Measurements from ENCODE around the gene PDE7B.

The PDE7B gene

DNA sequence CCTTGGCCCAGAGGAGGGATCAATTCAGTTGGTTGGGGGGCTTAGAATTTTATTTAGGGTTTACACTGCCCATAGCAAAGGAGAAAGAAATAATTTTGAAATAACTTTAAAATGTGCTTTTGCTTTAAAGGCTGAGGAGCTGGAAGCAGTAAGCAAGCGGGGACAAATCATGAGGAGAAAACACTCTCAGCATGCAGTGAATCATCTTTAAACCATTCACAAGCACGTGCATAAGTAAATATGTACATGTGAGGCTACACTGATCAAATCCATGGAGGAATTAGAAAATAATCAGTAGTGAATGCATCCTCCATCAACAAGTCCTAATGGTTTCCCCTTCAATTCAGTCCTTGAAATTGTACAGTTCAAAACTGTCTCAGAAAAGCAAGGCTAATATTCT lies 217.6 kb downstream of the PDE7B start:
- DNase-seq (ENCODE audit: low spot score) = no peak

DNA sequence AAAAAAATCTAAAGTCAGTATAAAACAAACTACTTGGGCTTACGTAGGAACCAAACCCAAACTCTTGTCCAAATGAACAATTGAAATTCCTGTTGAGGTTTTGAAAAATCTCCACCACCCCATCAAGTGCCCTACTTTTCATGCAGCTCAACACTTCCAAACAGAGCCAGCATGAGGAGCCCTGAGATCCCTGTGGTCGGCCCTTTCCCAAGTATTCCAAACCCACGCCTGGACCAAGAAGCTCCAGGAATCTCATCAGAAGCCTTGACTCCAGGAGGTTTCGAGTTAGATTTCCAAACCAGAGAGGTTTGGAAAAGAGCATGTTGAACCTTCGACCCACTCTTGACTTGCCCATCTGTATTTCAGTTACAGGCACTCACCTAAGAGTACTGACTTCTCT lies 219.3 kb downstream of the PDE7B start:
- DNase-seq (ENCODE audit: low spot score) = no peak

DNA sequence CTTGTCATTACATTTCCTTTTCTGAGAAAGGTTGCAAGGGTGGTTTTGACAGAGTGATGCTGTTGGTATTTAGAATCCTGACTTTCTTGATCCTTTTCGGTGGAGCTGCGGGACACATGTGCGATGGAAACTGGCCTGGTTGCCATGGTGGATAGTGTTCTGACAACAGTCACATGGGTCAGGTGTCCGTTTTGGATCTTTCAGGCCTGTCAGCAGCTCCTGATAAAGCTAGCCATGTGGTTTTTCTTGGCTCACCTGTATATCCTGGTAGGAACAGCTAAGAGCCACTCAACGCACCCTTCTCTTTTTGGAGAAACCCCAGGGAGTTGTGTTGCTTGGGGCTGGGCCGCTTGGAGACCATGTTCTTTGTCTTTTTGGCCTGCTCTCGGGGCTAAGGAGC lies 221.2 kb downstream of the PDE7B start:
- DNase-seq (ENCODE audit: low spot score) = no peak

DNA sequence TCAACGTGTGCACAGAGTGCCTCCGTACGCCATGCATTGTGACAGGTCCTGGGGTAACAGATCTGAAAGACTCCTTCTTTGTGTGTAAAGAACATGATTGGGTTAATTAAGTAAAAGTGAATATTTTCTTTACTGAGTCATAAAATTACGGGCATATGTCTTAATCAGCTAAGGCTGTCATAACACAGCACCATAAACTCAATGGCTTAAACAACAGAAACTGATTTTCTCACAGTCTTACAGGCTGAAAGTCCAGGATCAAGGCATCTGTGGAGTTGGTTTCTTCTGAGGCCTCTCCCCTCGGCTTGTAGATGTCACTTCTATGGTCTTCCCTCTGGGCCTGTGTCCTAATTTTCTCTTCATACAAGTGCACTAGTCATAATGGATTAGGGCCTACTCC lies 221.7 kb downstream of the PDE7B start:
- no peak for DNase-seq (ENCODE audit: low spot score)

DNA sequence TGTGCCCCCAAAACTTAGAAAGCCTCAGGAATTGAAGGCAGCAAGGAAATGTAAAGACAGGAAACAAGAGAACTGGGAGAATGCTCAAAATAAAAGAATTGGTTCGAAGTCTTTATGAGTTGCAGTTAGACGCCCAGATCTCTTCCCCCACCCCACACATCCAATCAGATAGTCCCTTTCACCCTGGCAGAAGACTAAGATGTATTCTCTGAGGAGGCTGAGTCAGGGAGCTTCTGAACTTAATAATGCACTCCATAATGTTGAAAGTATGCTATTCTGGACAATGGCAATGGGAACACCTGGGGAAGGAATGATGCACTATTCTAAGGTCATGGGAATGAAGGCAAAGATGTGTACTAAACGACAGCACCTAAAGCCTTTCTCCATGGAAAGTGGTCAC lies 225.0 kb downstream of the PDE7B start:
- DNase-seq (ENCODE audit: low spot score) = no peak

DNA sequence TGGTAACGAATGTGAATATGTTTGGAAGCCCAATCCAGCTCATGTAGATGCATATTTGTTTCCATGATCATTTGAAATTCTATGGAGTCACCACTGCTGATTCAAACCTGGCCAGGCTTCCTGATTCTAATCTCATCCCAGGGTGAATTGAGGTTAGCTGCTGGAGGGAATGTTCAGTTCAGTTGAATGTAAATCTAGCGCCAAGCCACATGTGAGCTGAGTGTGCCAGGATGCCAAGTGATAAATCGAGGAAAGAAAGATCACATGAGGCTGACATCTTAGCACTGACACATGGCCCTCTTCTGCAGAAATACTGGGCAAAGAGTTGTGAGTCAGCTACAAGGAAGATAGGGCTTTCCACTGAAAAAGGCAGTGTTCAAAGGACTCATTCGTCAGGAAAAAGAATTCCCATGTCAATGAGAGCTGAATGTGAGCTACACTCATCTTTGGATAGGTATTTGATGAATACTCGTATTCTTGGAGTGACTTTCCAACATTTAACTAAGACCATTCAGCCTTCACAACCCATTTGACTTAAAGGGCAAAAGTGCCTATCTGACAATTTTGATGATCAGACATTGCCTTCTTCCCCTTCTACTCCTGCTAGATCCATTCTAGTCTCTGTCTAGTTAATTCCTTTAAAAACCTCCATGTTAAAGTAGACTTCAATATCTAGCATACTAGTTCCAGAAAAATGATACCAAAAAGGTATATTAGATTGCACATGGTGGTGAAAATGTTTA lies 226.5 kb downstream of the PDE7B start:
- DNase-seq (ENCODE audit: low spot score) = no peak

DNA sequence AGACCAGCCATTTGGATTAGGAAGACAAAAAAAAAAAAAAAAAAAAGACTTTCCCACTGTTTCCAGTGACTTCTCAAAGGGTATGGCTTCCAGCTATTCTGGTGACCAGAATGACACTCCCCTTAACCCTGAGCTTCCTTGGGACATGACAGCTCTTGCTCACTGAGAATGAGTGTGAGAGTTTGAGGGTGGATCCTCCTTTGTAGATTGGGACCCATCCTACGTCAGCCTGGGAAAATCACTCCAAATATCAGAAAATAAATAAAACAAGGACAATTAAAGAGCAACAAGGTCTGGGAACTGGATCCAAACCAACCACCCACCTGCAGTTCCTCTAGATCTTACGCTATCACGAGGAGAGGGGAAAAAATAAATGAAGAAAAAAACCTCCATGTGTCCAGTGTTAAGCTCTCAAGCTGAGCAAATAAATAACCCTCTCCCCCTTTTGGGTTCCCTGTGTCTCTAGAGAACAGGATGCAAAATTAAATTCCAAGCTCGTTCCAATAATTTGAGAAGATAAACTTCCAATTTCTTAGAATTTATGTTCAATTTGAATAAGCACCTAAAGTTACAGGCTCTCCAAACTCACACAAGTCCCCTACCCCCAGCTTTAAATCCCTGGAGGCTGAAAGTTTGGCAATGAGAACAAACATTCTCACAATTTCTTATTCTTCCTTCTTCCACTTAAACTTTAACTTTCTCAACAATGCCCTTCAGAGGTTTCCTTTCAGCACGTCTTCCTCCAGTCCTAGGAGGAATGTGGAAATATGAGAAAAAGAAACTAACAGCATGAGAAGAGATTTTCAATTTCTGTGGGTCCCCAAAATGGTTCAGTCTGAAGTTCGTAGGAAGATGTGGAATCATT lies 228.4 kb downstream of the PDE7B start:
- peak; percentile 14 for DNase-seq (ENCODE audit: low spot score)

DNA sequence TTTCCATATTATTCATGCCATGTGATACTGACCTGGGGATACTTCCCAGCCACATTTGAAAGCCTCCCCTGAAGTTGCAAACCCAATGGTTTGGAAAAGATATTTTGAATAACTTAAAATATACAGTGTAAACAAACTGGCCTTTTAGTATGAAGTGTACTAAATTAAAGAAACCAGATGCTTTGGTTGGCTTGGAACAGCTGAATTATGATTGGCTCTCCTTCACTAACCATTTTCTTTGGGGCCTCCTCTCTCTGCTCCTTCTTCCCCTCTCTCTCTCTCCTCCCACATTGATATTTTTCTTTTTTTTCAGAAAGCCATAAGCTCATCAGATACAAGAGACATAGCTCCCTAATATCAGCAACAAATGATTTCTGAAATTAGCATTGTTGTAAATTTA lies 232.0 kb downstream of the PDE7B start:
- DNase-seq (ENCODE audit: low spot score) = no peak

DNA sequence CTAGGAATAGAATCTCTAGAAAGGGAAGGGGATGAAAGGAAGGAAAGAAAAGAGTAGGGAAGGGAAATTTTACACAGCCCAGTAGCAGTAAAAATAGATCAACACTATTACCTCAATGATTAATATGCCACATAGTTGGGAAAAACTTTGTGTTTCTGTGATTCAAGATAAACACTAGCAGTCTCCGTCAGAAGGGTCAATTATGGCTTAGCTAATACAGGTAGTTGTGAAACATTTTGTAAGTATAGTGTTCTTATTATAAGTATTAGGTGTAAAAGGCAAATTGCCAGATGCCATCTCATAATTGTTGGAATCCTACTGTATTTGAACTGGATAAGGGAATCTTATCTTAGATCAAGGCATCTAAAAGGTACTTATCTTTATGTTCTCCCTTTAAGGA lies 232.9 kb downstream of the PDE7B start:
- DNase-seq (ENCODE audit: low spot score) = no peak

DNA sequence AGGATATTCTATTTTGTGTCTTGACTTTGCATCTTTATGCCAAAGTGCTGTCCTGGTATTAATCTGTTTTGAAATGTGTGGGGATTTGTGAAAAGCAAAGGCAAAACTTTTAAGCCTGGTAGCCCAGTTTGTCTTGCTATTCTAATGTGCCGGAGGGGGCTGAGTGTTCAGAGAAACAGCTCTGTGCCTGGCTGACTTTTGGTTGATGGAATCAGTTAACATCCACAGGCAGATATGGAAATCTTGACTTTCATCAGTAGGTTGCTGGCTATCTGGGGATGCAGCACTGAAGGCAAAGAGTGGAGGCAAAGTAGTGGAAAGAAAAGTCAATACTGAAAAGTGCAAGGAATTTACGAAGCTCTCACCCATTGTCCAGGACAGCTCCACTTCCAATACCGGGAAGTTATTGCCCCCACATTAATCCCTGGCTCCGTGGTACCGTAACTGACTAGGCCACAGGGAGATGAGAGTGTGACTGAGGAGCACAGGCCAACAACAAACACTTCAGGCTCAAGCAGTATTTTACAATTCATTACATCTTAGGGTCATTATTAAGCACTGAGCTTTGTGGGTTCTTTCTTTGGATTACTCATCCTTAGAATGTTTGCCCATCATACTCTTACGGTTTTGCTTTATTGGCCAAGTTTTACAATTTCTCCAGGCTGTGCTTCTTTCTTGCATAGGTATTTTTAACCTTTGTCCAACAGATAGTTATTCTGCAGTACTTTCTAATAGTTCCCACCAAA lies 234.0 kb downstream of the PDE7B start:
- no peak for DNase-seq (ENCODE audit: low spot score)

DNA sequence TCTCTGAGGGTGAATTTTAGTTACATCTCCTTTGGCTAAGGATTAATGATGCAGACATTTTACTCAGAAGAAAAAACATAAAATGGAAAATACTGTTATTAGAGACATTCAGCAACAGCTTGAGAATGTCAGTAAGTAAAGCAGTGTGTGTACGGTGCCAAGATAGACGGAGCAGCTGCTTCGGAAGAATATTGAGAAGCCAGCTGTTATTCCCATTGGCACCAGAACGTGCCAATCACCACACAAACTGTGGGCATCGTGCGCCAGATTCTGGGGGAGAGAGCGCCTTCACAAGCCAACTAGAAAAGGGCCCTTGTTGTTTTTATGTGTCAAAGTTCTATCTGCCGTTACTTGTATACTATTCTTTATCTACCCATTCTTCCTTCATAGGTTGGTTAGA lies 235.2 kb downstream of the PDE7B start:
- peak; percentile 60 for DNase-seq (ENCODE audit: low spot score)

DNA sequence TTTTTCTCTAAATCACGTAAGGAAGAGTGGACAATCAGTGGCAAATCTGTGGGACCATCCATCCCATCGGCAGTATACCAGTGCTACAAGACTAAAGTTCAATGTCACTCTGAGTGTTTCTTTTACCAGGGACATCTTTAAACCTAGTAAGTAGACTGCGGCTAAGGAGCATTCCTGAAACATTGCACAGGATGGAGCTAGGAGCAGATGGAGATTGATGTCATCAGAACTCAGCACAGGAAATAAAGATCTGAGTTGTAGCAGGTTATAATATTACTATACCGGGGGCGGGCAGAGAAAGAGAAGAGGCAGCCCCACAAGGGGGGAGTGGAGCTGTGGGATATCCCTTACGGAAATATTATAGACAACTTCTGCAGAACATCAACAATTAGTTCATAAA lies 236.5 kb downstream of the PDE7B start:
- DNase-seq (ENCODE audit: low spot score) = no peak

DNA sequence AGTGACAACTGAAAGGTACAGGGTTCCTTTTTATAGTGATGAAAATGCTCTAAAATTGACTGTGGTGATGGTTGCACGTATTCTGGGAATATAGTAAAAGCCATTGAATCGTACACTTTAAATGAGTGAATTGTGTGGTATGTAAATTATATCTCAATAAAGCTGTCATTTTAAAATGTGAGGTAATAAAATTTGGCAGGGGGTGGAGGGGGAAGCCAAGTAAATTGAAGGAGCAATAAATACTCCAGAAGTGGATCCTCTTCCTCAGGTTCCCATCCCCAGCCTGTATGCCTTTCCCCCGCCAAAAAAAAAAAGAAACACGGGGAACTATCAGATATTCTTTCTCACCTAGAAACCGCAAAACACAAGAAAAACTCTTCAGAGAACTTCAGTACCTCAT lies 237.2 kb downstream of the PDE7B start:
- DNase-seq (ENCODE audit: low spot score) = no peak

DNA sequence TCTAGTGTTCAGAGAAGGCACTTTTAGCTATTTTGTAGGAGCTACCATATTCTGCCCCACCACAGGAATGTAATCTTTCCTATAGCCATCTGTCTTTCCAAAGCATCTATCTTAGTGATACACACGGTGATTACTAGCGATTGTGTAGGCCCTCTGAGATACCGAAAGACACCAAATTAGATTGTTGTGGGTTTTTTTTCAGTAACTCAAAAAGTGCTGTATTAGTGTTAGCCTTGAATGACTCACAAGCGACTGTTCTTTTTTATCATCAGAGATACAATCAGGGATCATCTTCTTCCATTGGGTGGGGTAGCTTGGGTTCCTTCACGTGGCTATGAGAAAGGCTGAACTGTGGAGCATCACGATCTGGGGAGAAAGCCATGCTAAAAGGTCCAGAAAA lies 238.4 kb downstream of the PDE7B start:
- no peak for DNase-seq (ENCODE audit: low spot score)

DNA sequence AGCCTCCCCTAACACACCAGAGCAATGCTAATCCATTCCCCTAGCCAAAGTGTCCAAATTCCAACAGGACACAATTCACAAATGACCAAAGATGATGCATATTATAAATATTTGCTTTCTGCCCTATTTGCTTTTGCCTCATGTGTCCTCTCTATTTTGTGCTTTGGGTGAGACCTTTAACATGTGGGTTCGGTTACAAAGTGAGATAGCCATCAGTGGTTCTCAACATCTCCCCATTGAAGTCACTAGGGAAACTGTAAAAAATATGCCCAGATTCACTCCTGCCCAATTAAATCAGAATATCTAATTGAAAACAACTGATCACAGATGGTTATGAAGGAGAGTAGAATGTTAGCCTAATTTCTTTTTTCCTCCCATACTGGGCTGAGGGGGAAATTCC lies 239.4 kb downstream of the PDE7B start:
- DNase-seq (ENCODE audit: low spot score) = no peak

DNA sequence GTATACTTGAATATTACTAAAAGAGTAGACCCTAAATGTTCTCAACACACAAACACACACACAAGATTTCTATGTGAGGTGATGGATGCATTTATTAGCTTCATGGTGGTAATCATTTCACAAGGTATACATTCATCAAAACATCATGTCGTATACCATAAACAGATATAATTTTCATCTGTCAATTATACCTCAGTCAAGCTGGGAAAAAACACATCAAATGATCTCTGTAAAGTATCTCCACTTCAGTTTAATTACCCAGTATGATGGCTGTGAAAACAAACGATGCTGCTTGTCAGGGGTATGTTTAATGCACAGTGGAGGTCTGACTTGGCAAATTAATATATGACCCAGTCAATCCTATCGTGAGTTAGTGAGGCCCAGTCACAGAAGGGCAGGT lies 241.4 kb downstream of the PDE7B start:
- DNase-seq (ENCODE audit: low spot score) = no peak

DNA sequence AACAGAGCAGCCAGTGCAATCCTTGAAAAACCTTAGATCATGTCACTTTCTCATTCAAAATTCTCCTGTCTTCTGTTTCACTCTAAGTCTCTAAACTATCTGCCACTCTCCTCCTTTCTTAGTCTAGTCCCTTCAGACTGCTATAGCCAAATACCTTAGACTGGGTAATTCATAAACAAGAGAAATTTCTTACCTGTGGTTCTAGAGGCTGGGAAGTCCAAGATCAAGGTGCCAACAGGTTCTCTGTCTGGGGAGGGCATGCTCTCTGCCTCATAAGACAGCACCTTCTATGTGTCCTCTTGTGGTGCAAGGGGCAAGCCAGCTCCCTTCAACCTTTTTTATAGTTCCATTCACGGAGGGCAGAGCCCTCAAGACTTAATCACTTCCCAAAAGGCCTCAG lies 242.3 kb downstream of the PDE7B start:
- DNase-seq (ENCODE audit: low spot score) = no peak

DNA sequence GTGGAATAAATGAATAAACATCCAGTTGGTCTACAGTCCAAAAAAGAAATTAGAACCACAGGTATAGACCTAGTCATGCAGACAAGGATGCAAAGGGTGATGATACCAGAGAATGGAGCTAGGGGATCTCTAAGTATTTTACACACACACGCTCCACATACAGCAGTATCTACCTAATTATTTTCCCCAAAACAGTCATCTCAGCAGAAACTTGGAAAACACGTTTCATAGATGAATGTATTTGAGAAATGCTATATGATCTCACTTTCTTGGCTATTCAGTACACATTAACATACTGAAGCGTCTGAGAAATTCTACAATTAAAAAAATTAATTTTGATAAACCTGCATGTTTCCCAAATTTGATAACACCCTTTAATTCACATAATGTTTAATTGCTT lies 243.3 kb downstream of the PDE7B start:
- no peak for DNase-seq (ENCODE audit: low spot score)

DNA sequence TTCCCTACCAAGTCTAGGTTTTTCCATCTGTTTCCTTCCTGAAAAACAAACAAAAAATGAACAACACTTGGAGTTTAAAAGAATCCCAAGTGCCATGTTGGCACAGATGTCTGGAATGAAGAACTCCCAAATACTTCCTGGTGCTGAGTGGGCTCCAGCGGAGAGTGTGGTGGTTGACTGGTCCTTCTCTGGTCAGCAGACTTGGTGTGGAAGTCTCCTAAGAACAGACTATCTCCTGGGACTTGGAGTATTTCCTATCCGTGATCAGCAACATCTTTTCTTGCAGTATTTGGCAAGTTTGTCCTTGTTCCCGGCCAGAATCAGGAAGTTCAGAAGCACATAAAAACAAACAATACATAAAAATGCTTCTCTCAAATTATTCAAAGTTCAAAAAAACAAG lies 244.5 kb downstream of the PDE7B start:
- peak; percentile 29 for DNase-seq (ENCODE audit: low spot score)

DNA sequence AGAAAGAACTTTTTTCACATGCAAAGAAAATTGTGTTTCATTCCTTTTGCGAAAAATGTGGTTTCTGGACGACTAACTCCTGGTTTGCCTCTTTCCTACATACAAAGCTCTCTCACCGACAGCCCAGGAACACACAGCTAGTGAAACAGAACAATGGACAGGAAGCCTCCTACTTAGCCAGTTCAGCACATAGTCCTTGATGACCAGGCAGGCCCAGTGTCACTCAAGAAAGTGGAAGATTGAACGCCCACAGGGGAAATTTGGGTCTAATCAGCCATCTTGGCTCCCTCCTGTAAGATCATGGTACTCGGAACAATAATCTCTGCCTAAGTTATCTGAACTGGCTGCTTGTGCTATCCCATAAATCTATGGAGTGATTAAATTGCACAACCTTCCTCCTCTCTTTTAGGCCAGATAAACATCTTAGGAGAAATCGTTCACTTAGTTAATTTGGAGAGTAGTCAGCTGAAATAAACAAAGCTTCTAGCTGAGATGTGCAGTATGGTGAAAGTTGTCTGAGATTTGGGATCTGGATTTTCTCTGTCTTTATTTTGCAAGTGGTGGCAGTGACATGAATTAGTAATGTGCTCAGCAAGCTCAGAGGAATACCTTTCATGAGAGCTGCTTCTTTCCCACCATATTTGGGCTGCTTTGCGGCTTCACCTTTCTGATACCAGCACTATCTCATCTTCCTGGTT lies 251.6 kb downstream of the PDE7B start:
- no peak for DNase-seq (ENCODE audit: low spot score)

DNA sequence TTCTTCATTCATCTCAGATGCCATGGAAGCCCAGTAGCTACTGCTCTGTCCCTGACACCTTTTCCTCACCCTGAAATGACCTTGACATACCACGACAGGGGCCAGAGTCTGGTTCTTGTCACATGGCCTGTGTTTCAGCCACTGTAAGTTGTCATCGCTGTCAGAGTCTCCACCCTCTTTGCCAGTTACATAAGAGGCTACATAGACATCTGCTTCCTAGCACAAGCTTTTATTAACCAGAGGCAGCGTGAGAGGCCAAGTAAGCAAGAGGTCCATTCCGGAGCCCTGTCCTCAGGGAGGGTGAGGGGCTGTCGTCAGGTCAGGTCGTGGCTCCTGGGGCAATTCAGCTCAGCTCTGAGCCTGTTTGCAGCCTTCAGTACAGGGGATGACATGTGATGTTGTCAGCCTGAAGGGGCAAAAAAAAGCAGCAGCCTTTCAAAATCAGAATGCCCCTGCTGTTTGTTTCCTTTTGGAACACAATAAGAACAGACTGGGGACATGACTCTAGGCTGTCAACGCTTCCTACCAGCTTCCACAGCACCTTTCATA lies 252.3 kb downstream of the PDE7B start:
- peak; percentile 35 for DNase-seq (ENCODE audit: low spot score)

DNA sequence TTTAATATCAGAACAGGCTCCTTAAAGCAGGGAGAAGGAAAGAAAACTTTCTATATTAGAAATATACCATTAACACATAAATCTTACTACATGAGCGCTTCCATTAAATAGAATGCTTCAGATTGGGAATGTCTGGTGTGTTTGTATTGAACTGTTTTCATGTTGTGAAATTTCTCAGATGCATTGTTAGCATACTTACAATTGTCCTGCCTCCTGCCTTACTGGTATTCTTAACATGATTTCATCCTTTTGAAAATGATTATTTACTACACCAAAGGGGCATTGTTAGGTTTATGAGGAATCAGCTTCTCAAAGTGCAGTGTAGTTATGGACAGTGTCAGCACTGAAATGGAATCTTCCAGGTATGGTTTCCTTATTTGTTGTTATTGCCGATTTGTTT lies 253.1 kb downstream of the PDE7B start:
- no peak for DNase-seq (ENCODE audit: low spot score)

Measured in pons (tissue), 1 donor.